Tibial nerve (tissue), 4 donors: Measurements from ENCODE around the gene SAP30BP. TPM values are rescaled to one million over a fixed set of nuclear protein-coding genes. Genes with fewer than 3 reads are reported as not detected.
A peak's percentile ranks its signal among the peaks of the same experiment; 100 is the strongest.

Source experiments
- DNase-seq, 2 donors: peaks; one replicate each; pipeline ENCODE4 v3.0.0-alpha.2; 2019; ENCODE audit warnings: low spot score in 2 of 2
- H3K27ac ChIP-seq, 4 donors: fragments of 200-600 bp; sonication (generic) in 3 of 4; one replicate each; pipeline ENCODE4 v1.5.1; 2017 to 2019; ENCODE audit warnings: mild to moderate bottlenecking in 1 of 4
- H3K27me3 ChIP-seq, 2 donors: fragments of 200-600 bp; sonication (generic) in 1 of 2; one replicate each; pipeline versions ENCODE4 v1.5.1 to v1.6.0; 2017 to 2019
- H3K36me3 ChIP-seq, 3 donors: fragments of 200-600 bp; sonication (generic); one replicate each; pipeline ENCODE4 v1.5.1; 2018 to 2019
- H3K4me1 ChIP-seq, 4 donors: fragments of 200-600 bp; sonication (generic) in 3 of 4; one replicate each; pipeline ENCODE4 v1.5.1; 2017 to 2019
- H3K4me3 ChIP-seq, 4 donors: fragments of 200-600 bp; sonication (generic) in 3 of 4; one replicate each; pipeline ENCODE4 v1.5.1; 2017 to 2019; ENCODE audit warnings: mild to moderate bottlenecking in 1 of 4, moderate library complexity in 1 of 4
- H3K9me3 ChIP-seq, 4 donors: fragments of 200-600 bp; sonication (generic) in 3 of 4; one replicate each; pipeline ENCODE4 v1.5.1; 2017 to 2019
- CTCF ChIP-seq, 5 experiments: fragments of 200-600 bp in 3 of 5; fragments of 450-650 bp in 2 of 5; sonication (generic) in 3 of 5; IDR thresholded peaks; one replicate each; pipeline ENCODE4 v1.5.1; 2016 to 2019; ENCODE audit warnings: antibody characterized with exemption in 5 of 5, mild to moderate bottlenecking in 3 of 5, moderate library complexity in 2 of 5
- EP300 ChIP-seq, 2 donors: sonication (generic); formaldehyde crosslinking; IDR thresholded peaks; one replicate each; pipeline ENCODE4 v1.6.1; 2017; ENCODE audit warnings: antibody characterized with exemption in 2 of 2, mild to moderate bottlenecking in 1 of 2
- POLR2A ChIP-seq, 2 donors: fragments of 450-650 bp; IDR thresholded peaks; one replicate each; pipeline ENCODE4 v1.6.1; 2017; ENCODE audit warnings: antibody characterized with exemption in 2 of 2, mild to moderate bottlenecking in 2 of 2, moderate library complexity in 2 of 2
- WGBS, 2 donors: methylation state at CpG; one replicate each; pipeline ENCODE4 v1.1.5; 2018; 5-methylcytosine and 5-hydroxymethylcytosine counted together
- total RNA-seq, 4 donors: library from RNA; depleted of rRNA; stranded (reverse); fragments of >200 nt; gene quantifications; one replicate each; pipeline ENCODE4 v1.1.0, GENCODE V29; 2016

Gene SAP30BP
- total RNA-seq, 4 donors from 2014 or later = 63.9 to 119 (median 95.3) TPM

DNA sequence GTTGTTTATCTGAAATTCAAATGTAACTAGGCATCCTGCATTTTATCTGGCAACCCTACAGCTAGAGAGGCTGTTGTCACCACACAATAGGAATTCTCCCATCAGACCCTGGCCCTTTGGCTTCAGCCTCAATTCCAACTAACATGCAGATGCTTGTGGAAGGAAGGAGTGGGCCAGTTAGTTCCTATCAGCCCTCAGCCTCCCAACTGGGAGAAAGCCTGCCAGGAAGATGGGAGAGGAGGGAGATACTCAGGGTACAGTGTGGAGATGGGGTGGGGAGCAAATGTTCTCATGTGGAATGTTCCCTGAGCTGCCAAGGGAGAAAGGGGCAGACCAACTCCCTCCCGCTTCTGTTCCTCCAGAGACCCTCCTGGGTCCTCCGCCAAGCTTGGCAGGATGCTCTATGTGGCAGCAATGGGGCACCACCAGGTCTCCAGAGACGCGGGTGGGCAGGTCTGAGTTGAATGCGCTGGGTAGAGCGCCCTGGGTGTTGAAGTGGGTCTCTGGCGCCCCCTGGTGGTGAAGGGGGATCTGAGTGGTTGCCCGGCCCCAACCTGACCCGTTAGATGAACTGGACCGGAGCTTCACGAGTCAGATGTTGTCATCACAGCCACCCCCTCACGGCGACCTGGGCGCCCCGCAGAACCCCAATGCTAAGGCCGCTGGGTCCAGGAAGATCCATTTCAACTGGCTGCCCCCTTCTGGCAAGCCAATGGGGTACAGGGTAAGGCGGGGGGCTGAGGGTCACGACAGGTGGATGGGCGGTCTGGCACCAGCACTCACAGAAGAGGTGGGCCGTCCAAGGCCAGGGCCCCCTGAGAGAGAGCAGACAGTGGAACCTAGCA, 82.6 kb downstream of the SAP30BP start:
- Histone ChIP-seq H3K27ac (peak overlapping the region; percentile 23 to 87 (median 56)), H3K27me3 (no peaks in the 10 kb centered on the region), H3K36me3 (peaks cover 0 to 97% (median 0%) of the 10 kb centered on the region in 3 donors), H3K9me3 (no peaks in the 10 kb centered on the region), H3K4me3 (no peak overlapping the region), H3K4me1 (peaks cover 0 to 60% (median 23%) of the 10 kb centered on the region in 4 donors)
- DNase-seq = peak; percentile 90 to 96
- peak in 1 of 2 donors; percentile 61 for TF ChIP-seq EP300 (IDR thresholded peaks at IDR 0.05)
- peak; percentile 88 to 98 (median 96) for TF ChIP-seq CTCF (IDR thresholded peaks at IDR 0.05)
- no peak for TF ChIP-seq POLR2A (IDR thresholded peaks at IDR 0.05)
- 19 to 36% methylated on average over 11 to 20 of the region's 20 CpGs for WGBS, 2 donors

GRCh38 chr17:75750661-75751423, 83.7 kb downstream of the SAP30BP start:
- H3K9me3 ChIP-seq = no peaks in the 10 kb centered on the region
- H3K27ac ChIP-seq = peak overlapping the region in 3 of 4 donors; percentile 15 to 87 (median 77)
- H3K4me3 ChIP-seq = no peak overlapping the region
- no peak for DNase-seq
- H3K4me1 ChIP-seq = peaks cover 0 to 70% (median 23%) of the 10 kb centered on the region in 4 donors
- no peak for TF ChIP-seq CTCF (IDR thresholded peaks at IDR 0.05)
- TF ChIP-seq EP300 (IDR thresholded peaks at IDR 0.05) = no peak
- TF ChIP-seq POLR2A (IDR thresholded peaks at IDR 0.05) = no peak
- WGBS, 2 donors = 80 to 82% methylated on average over 23 of the region's 23 CpGs
- H3K36me3 ChIP-seq = peaks cover 0 to 97% (median 0%) of the 10 kb centered on the region in 3 donors
- no peaks in the 10 kb centered on the region for H3K27me3 ChIP-seq

GRCh38 chr17:75751676-75752404, 84.7 kb downstream of the SAP30BP start:
- Histone ChIP-seq H3K4me3 (no peak overlapping the region), H3K27me3 (no peaks in the 10 kb centered on the region), H3K9me3 (no peaks in the 10 kb centered on the region), H3K4me1 (peaks cover 0 to 74% (median 23%) of the 10 kb centered on the region in 4 donors), H3K36me3 (peaks cover 0 to 97% (median 0%) of the 10 kb centered on the region in 3 donors), H3K27ac (peak overlapping the region in 1 of 4 donors; percentile 87)
- 85 to 86% methylated on average over 14 to 22 of the region's 24 CpGs for WGBS, 2 donors
- DNase-seq = no peak
- TF ChIP-seq EP300 (IDR thresholded peaks at IDR 0.05) = no peak
- no peak for TF ChIP-seq POLR2A (IDR thresholded peaks at IDR 0.05)

DNA sequence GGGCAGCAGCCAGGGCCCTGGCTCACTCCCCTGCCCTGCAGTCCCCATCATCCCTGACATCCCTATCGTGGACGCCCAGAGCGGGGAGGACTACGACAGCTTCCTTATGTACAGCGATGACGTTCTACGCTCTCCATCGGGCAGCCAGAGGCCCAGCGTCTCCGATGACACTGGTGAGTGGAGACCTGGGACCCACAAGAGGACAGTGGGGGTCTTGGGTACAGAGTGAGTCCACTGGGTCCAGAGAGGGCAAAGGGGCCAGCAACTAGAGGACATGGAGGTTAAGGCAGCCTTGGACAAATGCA, 85.2 kb downstream of the SAP30BP start:
- WGBS, 2 donors = 89 to 94% methylated on average over 7 to 10 of the region's 10 CpGs
- H3K4me3 ChIP-seq = no peak overlapping the region
- no peak for TF ChIP-seq CTCF (IDR thresholded peaks at IDR 0.05)
- TF ChIP-seq EP300 (IDR thresholded peaks at IDR 0.05) = no peak
- no peak for TF ChIP-seq POLR2A (IDR thresholded peaks at IDR 0.05)
- H3K36me3 ChIP-seq = peaks cover 0 to 97% (median 0%) of the 10 kb centered on the region in 3 donors
- H3K27me3 ChIP-seq = no peaks in the 10 kb centered on the region
- no peaks in the 10 kb centered on the region for H3K9me3 ChIP-seq
- peaks cover 0 to 70% (median 22%) of the 10 kb centered on the region in 4 donors for H3K4me1 ChIP-seq
- DNase-seq = no peak
- peak overlapping the region in 1 of 4 donors; percentile 87 for H3K27ac ChIP-seq

- Histone ChIP-seq H3K9me3 (no peaks in the 10 kb centered on the region), H3K4me1 (peaks cover 0 to 64% (median 20%) of the 10 kb centered on the region in 4 donors), H3K27ac (peak overlapping the region; percentile 61 to 88 (median 83)), H3K4me3 (peak overlapping the region; percentile 12 to 53 (median 33)), H3K27me3 (no peaks in the 10 kb centered on the region), H3K36me3 (peaks cover 0 to 98% (median 5%) of the 10 kb centered on the region in 3 donors)
- no peak for TF ChIP-seq CTCF (IDR thresholded peaks at IDR 0.05)
- TF ChIP-seq EP300 (IDR thresholded peaks at IDR 0.05) = no peak
- no peak for TF ChIP-seq POLR2A (IDR thresholded peaks at IDR 0.05)
- WGBS, 2 donors = 75 to 78% methylated on average over 16 to 19 of the region's 19 CpGs
- no peak for DNase-seq
Observed at GRCh38 chr17:75752802-75753513, 85.8 kb downstream of the SAP30BP start.
